GM12801 (cell line): ENCODE measurements around the gene SPACDR.

ENCODE experiments used
- TF ChIP-seq, protein P1 (sequence below): IDR thresholded peaks from one replicate; pipeline ENCODE4 v1.5.1; 2011; ENCODE audit warnings: control low read depth; ENCODE audit not compliant: insufficient read length; ENCODE audit errors: extremely low read depth

Gene SPACDR

DNA sequence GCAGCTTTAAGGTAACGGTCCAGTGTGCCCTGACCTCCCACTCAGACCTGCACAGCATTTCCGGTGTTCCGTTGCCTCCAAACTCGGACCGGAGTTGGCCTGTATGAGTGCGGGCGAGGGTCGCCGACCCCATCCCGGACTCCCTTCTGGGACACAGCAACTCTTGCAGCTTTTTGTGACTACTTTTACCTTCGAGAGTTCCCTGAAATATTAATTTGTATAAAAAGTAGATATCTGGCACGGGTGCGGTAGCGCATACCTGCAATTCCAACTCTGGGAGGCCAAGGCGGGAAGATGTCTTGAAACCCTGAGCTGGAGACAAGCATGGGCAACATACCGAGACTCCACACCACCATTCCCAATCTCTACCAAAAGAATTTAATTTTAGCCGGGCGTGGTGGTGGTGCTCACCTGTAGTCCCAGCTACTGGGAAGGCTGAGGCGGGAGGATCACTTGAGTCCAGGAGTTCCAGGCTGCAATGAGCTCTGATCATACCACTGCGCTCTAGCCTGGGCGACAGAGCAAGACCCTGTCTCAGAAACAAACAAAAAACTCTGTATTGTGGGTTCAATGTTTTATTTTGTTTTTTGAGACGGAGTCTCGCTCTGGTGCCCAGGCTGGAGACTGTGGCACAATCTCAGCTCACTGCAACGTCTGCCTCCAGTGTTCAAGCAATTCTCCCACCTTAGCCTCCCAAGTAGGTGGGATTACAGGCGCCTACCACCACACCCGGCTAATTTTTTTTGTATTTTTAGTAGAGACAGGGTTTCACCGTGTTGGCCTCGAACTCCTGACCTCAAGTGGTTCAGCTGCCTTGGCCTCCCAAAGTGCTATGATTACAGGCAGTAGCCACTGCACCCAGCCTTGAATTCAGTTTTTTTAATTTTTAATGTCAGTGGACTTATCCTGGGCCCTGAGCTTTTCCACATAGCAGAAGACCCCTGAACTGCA is 26.6 kb downstream of the SPACDR start:
- TF ChIP-seq, protein P1, sequence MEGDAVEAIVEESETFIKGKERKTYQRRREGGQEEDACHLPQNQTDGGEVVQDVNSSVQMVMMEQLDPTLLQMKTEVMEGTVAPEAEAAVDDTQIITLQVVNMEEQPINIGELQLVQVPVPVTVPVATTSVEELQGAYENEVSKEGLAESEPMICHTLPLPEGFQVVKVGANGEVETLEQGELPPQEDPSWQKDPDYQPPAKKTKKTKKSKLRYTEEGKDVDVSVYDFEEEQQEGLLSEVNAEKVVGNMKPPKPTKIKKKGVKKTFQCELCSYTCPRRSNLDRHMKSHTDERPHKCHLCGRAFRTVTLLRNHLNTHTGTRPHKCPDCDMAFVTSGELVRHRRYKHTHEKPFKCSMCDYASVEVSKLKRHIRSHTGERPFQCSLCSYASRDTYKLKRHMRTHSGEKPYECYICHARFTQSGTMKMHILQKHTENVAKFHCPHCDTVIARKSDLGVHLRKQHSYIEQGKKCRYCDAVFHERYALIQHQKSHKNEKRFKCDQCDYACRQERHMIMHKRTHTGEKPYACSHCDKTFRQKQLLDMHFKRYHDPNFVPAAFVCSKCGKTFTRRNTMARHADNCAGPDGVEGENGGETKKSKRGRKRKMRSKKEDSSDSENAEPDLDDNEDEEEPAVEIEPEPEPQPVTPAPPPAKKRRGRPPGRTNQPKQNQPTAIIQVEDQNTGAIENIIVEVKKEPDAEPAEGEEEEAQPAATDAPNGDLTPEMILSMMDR, result no peak

DNA sequence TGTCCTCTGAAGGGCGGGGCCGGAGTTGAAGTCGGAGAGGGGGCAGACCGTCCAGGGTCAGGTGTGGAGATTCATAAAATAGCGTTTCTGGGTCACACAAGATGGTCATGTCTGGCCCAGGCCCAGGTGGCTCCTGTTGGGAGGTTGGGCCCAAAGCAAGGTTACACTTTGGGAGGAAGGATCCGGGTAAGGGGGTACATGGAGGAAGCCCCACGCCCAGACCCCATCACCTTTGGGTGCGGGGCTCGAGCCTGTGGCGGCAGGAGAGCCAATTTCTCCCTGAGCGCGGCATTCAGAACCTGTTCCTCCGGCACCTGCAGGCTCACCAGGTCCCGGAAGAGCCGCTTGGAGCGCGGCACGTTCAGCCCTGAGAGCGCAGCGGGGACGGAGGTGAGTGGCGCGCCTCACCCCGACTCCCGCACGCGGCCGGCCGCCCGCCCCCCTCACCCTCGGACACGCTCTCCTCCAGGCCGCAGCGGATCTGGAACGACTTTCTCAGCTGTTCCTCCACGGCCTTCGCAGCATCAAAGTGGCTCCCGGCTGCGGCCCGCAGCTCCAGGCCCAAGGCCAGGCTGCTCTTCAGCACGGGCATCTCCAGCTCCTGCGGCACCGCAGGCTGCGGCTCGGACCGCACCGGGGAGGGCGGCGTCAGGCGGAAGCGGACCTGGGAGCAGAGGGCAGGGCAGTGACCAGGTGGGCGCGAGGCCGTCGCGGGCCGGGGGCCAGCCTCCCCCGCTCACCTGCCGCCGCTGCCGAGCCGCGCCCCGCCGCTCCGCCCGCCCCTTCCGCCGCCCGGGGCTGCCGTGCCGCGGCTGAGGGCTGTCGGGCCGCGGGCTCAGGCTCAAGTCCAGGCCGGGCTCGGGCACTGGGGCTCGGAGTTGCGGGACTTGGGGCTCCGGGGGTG is 28.4 kb downstream of the SPACDR start:
- TF ChIP-seq, protein P1, result no peak

DNA sequence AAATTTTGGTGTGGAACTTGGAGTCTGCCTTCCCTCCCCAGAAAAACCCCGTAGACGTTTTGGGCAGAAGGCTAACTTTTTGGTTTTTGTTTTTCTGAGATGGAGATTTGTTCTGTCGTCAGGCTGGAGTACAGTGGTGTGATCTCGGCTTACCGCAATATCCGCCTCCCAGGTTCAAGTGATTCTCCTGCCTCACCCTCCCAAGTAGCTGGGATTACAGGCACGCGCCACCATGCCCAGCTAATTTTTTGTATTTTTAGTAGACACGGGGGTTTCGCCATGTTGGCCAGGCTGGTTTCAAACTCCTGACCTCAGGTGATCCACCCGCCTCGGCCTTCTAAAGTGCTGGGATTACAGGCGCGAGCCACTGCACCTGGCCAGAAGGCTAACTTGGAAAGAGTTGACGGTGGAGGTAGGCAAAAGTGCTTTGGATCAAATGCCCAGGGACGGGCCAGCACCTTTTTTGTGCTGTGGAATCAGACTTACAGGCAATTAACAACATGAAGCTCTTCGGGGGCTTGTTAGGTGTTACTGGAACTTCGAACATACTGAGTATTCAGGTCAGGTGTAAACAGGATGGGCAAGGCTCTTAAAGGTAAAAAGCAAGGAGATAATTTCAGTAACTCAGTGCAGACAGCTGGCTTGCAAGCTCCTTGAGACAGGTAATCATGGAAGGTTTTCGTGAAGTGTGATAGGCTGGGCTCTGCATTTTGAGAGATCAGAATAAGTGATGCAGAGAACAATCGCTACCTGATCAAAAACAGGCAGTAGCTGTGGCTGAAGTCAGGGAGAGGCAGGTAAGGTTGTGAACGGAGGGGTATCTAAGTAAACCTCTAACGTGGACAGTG is 29.5 kb downstream of the SPACDR start:
- TF ChIP-seq, protein P1, result no peak

DNA sequence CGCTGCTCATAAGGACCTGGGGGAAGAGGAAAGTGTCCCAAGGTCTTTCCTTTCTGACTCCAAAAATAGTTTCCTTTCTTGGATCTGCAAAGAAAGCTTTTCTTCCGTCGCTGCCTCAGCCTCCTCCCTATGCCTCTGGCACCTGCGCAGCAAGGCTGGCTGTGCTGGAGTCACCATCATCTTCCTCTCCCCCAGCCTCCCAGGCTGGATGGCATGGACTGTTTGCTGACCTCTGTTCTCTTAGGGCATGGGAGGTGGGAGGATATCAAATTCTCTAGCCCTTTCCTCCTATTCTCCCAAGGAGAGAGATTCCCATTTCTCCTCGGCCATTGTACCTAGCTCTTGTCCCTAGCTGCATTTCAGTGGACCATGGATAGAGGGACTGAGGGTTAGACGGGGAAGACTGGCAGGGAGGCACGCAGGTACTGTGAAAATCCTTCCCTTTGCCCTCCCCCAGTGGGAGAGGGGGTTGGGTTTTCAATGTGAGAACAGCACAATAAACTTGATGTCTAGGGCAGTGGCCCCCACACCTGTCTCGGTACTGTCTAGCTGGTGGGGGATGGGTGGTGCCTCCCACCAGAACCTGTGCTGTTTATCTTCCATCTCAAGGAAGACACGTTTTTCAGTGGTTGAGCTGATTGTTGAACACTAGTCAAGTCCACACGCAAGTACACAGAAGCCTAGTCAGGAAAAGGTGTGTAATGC is 30.3 kb downstream of the SPACDR start:
- TF ChIP-seq, protein P1, result no peak

DNA sequence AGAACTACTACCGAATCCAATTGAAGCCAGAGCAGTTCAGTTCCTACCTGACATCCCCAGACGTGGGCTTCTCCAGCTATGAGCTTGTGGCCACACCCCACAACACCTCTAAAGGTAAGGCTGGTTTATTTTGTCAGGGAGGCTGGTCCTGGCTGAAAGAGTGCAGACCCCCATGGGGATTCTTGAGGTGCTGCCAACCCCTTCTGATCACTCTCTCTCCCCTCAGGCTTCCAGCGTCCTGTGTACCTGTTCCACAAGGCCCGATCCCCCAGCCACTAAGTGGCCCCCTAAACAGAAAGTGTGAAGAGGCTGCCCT is 30.8 kb downstream of the SPACDR start:
- TF ChIP-seq, protein P1, result no peak

DNA sequence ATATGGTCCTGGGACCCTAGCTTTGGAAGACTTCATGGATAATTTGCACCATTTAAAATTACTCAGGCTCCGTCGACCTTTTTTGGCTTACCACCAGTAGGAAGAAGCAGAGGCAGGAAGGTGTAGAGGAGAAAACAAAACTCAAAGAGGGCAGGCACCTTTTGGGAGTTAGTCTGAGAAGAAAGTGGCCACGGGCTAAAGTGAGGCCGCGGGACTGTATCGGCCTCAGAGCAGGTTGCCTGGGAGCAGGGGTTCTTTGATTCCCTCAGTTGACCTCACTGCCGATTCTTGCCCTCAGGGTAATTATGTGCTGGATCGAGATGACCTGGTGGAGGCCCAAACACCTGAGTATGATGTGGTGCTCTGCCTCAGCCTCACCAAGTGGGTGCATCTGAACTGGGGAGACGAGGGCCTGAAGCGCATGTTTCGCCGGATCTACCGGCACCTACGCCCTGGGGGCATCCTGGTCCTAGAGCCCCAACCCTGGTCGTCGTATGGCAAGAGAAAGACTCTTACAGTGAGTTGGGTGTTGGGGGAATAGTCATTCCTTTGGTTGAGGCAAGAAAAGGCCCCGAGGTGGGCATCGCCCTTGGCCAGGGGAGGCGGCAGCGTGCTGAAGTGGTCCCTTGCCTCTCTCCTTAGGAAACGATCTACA is 31.3 kb downstream of the SPACDR start:
- TF ChIP-seq, protein P1, result no peak
